HepG2 (cell line): ENCODE results near the gene CCDC116. TPM values are rescaled to one million over a fixed set of nuclear protein-coding genes. Genes with fewer than 3 reads are reported as not detected.

Source experiments
- ARHGAP35 ChIP-seq: sonication (generic); formaldehyde crosslinking; IDR thresholded peaks from 2 replicates; pipeline ENCODE4 v1.9.0; 2022; ENCODE audit warnings: mild to moderate bottlenecking, inconsistent platforms, moderate library complexity, missing genetic modification reagents, borderline replicate concordance
- CBFB ChIP-seq: sonication (generic); formaldehyde crosslinking; IDR thresholded peaks from 2 replicates; pipeline ENCODE4 v1.4.0; 2020; ENCODE audit warnings: missing genetic modification reagents
- CCAR2 ChIP-seq: fragments of 200-400 bp; formaldehyde crosslinking; optimal IDR thresholded peaks from 2 replicates; pipeline ENCODE3; 2018; ENCODE audit warnings: low read depth, mild to moderate bottlenecking, low read length, moderate library complexity
- CREB1 ChIP-seq, 2 experiments: fragments of 450-650 bp in 1 of 2; IDR thresholded peaks; 2 replicates each; pipeline ENCODE4 v1.6.1; 2016 to 2017; ENCODE audit warnings: control low read depth in 1 of 2, mild to moderate bottlenecking in 1 of 2, missing compliant biosample characterization in 1 of 2, missing genetic modification characterization in 1 of 2
- FLYWCH1 ChIP-seq: sonication (generic); formaldehyde crosslinking; IDR thresholded peaks from 2 replicates; pipeline ENCODE4 v1.8.1; 2023; ENCODE audit warnings: mild to moderate bottlenecking, missing genetic modification reagents
- FOXO1 ChIP-seq: sonication (generic); formaldehyde crosslinking; IDR thresholded peaks from 2 replicates; pipeline ENCODE4 v1.4.0; 2020; ENCODE audit warnings: missing genetic modification reagents
- NFIB ChIP-seq: sonication (generic); formaldehyde crosslinking; IDR thresholded peaks from 2 replicates; pipeline ENCODE4 v1.9.0; 2021; ENCODE audit warnings: missing genetic modification reagents, mild to moderate bottlenecking, borderline replicate concordance
- NR2F1 ChIP-seq, 2 experiments: fragments of 450-650 bp in 1 of 2; formaldehyde crosslinking in 1 of 2; IDR thresholded peaks; 2 replicates each; pipeline versions ENCODE4 v1.5.0 to v1.6.1; 2016 to 2020; ENCODE audit warnings: mild to moderate bottlenecking in 1 of 2, missing compliant biosample characterization in 1 of 2, missing genetic modification reagents in 1 of 2, moderate library complexity in 1 of 2
- TOPORS ChIP-seq: sonication (generic); formaldehyde crosslinking; IDR thresholded peaks from 2 replicates; pipeline ENCODE4 v1.8.0; 2023; ENCODE audit warnings: mild to moderate bottlenecking, missing genetic modification reagents
- ZNF230 ChIP-seq: sonication (generic); formaldehyde crosslinking; IDR thresholded peaks from 2 replicates; pipeline ENCODE4 v1.4.0; 2020; ENCODE audit warnings: mild to moderate bottlenecking, missing genetic modification reagents
- ZNF678 ChIP-seq: sonication (generic); formaldehyde crosslinking; IDR thresholded peaks from 2 replicates; pipeline ENCODE4 v1.4.0; 2020; ENCODE audit warnings: mild to moderate bottlenecking, missing genetic modification reagents
- polyA plus RNA-seq, 8 experiments: library from polyadenylated mRNA; depleted of rRNA in 3 of 8; stranded (reverse) in 7 of 8; unstranded in 1 of 8; fragments of >200 nt; fragmentation: Illumina TruSeq in 4 of 8; extraction: Trizol in 4 of 8; gene quantifications; 2 replicates each; pipeline versions ENCODE4 v1.2.1 to v1.2.3, GENCODE V29; 2011 to 2016; ENCODE audit warnings: low read depth in 4 of 8, missing spikeins in 1 of 8, mixed read lengths in 1 of 8; ENCODE audit not compliant: insufficient read depth in 1 of 8
- total RNA-seq, 5 experiments: library from RNA; depleted of rRNA; stranded (reverse); fragments of >200 nt; fragmentation: Illumina TruSeq; extraction: Trizol; gene quantifications; 2 replicates each; pipeline ENCODE4 v1.2.3, GENCODE V29; 2016; ENCODE audit warnings: low read depth in 1 of 5
- TF ChIP-seq, protein P1 (sequence below): sonication (generic); formaldehyde crosslinking; IDR thresholded peaks from 2 replicates; pipeline ENCODE4 v1.5.0; 2020; ENCODE audit warnings: mild to moderate bottlenecking, missing genetic modification reagents
- TF ChIP-seq, protein P2 (sequence below): sonication (generic); formaldehyde crosslinking; conservative IDR thresholded peaks from 2 replicates; pipeline ENCODE4 v1.4.0; 2020; ENCODE audit warnings: mild to moderate bottlenecking, missing genetic modification reagents, moderate library complexity
- TF ChIP-seq, protein P3 (sequence below): sonication (generic); formaldehyde crosslinking; IDR thresholded peaks from 2 replicates; pipeline ENCODE4 v1.4.0; 2020; ENCODE audit warnings: missing genetic modification reagents
- TF ChIP-seq, protein P4 (sequence below): sonication (generic); formaldehyde crosslinking; IDR thresholded peaks from 2 replicates; pipeline ENCODE4 v1.5.0; 2020; ENCODE audit warnings: missing genetic modification reagents, mild to moderate bottlenecking, borderline replicate concordance
- TF ChIP-seq, protein P5 (sequence below): sonication (generic); formaldehyde crosslinking; IDR thresholded peaks from 2 replicates; pipeline ENCODE4 v1.4.0; 2020; ENCODE audit warnings: mild to moderate bottlenecking, missing genetic modification reagents

The CCDC116 gene
- total and polyA plus RNA-seq, 2 of the 13 experiments (the other 11 are each of a cell fraction or from before 2014, with no cell fraction given): 0.15 to 0.33 TPM

DNA sequence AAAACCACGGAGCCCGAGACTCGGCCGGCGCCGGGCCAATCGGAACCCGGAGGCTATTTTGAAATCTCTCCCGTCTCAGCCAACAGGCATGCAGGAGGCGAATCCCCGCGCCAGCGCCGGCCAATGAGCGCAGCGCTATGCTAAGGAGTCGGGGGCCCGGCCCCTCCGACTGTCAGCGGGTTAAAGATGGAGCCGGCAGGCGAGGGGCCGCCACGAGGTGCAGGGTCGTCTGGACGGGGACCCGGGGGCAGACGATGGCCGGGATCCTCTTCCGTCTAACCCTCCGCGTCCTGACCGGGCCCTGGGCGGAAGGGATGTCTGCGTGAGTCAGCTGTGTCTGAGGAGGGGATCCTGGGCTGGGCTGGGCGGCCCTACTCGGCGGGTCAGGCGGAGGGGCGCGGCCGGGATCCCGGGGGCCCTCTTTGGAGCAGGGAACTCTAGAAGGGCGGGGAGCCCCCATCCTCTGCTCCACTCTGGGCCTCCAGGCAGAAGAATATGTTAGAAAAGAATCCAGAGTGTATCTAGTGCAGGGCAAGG is 19.5 kb downstream of the CCDC116 start (continued):
- TF ChIP-seq, protein P1, sequence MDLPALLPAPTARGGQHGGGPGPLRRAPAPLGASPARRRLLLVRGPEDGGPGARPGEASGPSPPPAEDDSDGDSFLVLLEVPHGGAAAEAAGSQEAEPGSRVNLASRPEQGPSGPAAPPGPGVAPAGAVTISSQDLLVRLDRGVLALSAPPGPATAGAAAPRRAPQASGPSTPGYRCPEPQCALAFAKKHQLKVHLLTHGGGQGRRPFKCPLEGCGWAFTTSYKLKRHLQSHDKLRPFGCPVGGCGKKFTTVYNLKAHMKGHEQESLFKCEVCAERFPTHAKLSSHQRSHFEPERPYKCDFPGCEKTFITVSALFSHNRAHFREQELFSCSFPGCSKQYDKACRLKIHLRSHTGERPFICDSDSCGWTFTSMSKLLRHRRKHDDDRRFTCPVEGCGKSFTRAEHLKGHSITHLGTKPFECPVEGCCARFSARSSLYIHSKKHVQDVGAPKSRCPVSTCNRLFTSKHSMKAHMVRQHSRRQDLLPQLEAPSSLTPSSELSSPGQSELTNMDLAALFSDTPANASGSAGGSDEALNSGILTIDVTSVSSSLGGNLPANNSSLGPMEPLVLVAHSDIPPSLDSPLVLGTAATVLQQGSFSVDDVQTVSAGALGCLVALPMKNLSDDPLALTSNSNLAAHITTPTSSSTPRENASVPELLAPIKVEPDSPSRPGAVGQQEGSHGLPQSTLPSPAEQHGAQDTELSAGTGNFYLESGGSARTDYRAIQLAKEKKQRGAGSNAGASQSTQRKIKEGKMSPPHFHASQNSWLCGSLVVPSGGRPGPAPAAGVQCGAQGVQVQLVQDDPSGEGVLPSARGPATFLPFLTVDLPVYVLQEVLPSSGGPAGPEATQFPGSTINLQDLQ (CRISPR knock-in tag): no peak
- TF ChIP-seq FOXO1 (CRISPR knock-in tag) (no peak), TOPORS (CRISPR knock-in tag) (no peak), ARHGAP35 (no peak), CCAR2 (no peak), NFIB (no peak), FLYWCH1 (CRISPR knock-in tag) (no peak), NR2F1 (CRISPR knock-in tag; IDR thresholded peaks at IDR 0.05) (no peak), CREB1 (IDR thresholded peaks at IDR 0.05) (no peak), CREB1 (CRISPR knock-in tag; IDR thresholded peaks at IDR 0.05) (no peak), ZNF678 (CRISPR knock-in tag) (no peak), ZNF230 (CRISPR knock-in tag) (0 out of 2 replicates have a peak, but pooled peaks have one; percentile 26), CBFB (CRISPR knock-in tag) (no peak)
- TF ChIP-seq, protein P2, sequence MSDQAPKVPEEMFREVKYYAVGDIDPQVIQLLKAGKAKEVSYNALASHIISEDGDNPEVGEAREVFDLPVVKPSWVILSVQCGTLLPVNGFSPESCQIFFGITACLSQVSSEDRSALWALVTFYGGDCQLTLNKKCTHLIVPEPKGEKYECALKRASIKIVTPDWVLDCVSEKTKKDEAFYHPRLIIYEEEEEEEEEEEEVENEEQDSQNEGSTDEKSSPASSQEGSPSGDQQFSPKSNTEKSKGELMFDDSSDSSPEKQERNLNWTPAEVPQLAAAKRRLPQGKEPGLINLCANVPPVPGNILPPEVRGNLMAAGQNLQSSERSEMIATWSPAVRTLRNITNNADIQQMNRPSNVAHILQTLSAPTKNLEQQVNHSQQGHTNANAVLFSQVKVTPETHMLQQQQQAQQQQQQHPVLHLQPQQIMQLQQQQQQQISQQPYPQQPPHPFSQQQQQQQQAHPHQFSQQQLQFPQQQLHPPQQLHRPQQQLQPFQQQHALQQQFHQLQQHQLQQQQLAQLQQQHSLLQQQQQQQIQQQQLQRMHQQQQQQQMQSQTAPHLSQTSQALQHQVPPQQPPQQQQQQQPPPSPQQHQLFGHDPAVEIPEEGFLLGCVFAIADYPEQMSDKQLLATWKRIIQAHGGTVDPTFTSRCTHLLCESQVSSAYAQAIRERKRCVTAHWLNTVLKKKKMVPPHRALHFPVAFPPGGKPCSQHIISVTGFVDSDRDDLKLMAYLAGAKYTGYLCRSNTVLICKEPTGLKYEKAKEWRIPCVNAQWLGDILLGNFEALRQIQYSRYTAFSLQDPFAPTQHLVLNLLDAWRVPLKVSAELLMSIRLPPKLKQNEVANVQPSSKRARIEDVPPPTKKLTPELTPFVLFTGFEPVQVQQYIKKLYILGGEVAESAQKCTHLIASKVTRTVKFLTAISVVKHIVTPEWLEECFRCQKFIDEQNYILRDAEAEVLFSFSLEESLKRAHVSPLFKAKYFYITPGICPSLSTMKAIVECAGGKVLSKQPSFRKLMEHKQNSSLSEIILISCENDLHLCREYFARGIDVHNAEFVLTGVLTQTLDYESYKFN (CRISPR knock-in tag): no peak; the same call in 1 of the 2 replicates
- TF ChIP-seq, protein P3, sequence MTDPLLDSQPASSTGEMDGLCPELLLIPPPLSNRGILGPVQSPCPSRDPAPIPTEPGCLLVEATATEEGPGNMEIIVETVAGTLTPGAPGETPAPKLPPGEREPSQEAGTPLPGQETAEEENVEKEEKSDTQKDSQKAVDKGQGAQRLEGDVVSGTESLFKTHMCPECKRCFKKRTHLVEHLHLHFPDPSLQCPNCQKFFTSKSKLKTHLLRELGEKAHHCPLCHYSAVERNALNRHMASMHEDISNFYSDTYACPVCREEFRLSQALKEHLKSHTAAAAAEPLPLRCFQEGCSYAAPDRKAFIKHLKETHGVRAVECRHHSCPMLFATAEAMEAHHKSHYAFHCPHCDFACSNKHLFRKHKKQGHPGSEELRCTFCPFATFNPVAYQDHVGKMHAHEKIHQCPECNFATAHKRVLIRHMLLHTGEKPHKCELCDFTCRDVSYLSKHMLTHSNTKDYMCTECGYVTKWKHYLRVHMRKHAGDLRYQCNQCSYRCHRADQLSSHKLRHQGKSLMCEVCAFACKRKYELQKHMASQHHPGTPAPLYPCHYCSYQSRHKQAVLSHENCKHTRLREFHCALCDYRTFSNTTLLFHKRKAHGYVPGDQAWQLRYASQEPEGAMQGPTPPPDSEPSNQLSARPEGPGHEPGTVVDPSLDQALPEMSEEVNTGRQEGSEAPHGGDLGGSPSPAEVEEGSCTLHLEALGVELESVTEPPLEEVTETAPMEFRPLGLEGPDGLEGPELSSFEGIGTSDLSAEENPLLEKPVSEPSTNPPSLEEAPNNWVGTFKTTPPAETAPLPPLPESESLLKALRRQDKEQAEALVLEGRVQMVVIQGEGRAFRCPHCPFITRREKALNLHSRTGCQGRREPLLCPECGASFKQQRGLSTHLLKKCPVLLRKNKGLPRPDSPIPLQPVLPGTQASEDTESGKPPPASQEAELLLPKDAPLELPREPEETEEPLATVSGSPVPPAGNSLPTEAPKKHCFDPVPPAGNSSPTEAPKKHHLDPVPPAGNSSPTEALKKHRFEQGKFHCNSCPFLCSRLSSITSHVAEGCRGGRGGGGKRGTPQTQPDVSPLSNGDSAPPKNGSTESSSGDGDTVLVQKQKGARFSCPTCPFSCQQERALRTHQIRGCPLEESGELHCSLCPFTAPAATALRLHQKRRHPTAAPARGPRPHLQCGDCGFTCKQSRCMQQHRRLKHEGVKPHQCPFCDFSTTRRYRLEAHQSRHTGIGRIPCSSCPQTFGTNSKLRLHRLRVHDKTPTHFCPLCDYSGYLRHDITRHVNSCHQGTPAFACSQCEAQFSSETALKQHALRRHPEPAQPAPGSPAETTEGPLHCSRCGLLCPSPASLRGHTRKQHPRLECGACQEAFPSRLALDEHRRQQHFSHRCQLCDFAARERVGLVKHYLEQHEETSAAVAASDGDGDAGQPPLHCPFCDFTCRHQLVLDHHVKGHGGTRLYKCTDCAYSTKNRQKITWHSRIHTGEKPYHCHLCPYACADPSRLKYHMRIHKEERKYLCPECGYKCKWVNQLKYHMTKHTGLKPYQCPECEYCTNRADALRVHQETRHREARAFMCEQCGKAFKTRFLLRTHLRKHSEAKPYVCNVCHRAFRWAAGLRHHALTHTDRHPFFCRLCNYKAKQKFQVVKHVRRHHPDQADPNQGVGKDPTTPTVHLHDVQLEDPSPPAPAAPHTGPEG: no peak
- TF ChIP-seq, protein P4, sequence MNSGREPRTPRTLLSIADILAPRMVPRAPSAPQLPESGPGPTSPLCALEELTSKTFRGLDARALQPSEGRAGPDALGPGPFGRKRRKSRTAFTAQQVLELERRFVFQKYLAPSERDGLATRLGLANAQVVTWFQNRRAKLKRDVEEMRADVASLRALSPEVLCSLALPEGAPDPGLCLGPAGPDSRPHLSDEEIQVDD (CRISPR knock-in tag): no peak
- TF ChIP-seq, protein P5, sequence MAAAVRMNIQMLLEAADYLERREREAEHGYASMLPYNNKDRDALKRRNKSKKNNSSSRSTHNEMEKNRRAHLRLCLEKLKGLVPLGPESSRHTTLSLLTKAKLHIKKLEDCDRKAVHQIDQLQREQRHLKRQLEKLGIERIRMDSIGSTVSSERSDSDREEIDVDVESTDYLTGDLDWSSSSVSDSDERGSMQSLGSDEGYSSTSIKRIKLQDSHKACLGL (CRISPR knock-in tag): peak; percentile 74; the same call in 1 of the 2 replicates
